OCI-LY1 (cell line): ENCODE measurements around the gene ARPC5L.

Experiments used
- CTCF ChIP-seq: fragments of 200-600 bp; sonication (generic), shearing (Covaris generic); IDR thresholded peaks from 2 replicates; pipeline ENCODE4 v1.5.1; 2017; ENCODE audit warnings: mild to moderate bottlenecking, antibody characterized with exemption, low read length, moderate library complexity, mixed read lengths
- EZH2 ChIP-seq: fragments of 200-600 bp; sonication (generic), shearing (Covaris generic); IDR thresholded peaks from 2 replicates; pipeline ENCODE4 v1.8.0; 2017; ENCODE audit warnings: borderline replicate concordance, mixed run types, mild to moderate bottlenecking, antibody characterized with exemption, low read length, moderate library complexity, mixed read lengths

GRCh38 chr9:124906966-124907365, 45.0 kb downstream of the ARPC5L start:
- TF ChIP-seq CTCF (no peak), EZH2 (no peak)
